HG02981 (cell line): ENCODE data around the gene SERTAD1.
"Not testable (repeated sequence)": the region's sequence is repeated elsewhere in the genome, so short reads cannot be mapped to it uniquely, and the experiment has no call there.

Source experiments
- ATAC-seq: cut with Tn5 transposase; IDR thresholded peaks from one replicate; pipeline ENCODE4 v1.9.1; 2021; ENCODE audit warnings: mild to moderate bottlenecking, moderate library complexity; ENCODE audit not compliant: unreplicated experiment

The SERTAD1 gene

GRCh38 chr19:40453151-40453735 lies 27.5 kb upstream of the SERTAD1 start:
- no peak for ATAC-seq

- no peak for ATAC-seq
These were observed 26.2 kb upstream of the SERTAD1 start for GRCh38 chr19:40452016-40452415.

DNA sequence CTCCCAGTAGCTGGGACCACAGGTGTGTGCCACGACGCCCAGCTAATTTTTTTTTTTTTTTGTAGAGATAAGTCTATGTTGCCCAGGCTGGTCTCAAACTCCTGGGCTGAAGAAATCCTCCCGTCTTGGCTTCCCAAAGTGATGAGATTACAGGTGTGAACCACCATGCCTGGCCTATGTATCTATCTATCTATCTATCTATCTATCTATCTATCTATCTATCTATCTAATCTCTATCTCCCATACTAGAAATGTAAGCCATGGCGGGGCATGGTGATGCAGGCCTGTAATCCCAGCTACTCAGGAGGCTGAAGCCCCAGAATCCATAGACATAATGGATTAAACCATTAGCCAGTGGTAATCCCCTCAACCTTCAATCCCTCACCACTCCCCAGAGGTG lies 24.9 kb upstream of the SERTAD1 start:
- no peak for ATAC-seq

- no peak for ATAC-seq
These were observed 23.7 kb upstream of the SERTAD1 start for GRCh38 chr19:40449506-40449905.

GRCh38 chr19:40446263-40446784 lies 20.5 kb upstream of the SERTAD1 start:
- ATAC-seq = no peak

- no peak for ATAC-seq
These were observed 20.0 kb upstream of the SERTAD1 start for GRCh38 chr19:40445780-40446262.

DNA sequence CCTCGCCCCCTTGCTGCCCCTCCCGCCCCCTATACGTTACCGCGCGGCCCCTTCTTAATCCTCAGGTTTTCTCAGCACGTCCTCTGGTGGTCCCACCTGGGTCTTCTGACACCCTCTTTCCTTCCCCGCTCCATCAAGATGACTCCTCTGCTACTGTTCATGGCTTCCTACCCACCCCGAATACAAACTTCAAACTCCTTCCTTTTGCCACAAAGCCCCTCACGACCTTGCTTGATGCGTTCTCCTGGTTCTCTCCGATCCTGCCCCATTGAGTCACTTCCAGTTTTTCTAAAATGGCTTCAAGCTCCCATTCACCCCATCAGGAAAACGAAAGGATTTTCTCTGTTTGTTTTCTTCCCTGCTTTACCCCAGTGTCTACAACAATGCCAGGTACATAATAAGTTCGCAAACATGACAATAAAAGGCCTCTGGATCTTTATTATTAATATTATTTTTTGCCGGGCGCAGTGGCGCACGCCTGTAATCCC lies 19.1 kb upstream of the SERTAD1 start:
- no peak for ATAC-seq

- peak; percentile 64 for ATAC-seq
These were observed 18.4 kb upstream of the SERTAD1 start, which contains the start of gene SERTAD3 for GRCh38 chr19:40444000-40444824. Gene SERTAD3 (minus strand): TSS chr19:40444335. CDS start chr19:40442080, 2,255 bp downstream.

- ATAC-seq = peak; percentile 58
These were observed 17.6 kb upstream of the SERTAD1 start for GRCh38 chr19:40443131-40443999.

- no peak for ATAC-seq
These were observed 16.7 kb upstream of the SERTAD1 start for GRCh38 chr19:40442328-40443130.

DNA sequence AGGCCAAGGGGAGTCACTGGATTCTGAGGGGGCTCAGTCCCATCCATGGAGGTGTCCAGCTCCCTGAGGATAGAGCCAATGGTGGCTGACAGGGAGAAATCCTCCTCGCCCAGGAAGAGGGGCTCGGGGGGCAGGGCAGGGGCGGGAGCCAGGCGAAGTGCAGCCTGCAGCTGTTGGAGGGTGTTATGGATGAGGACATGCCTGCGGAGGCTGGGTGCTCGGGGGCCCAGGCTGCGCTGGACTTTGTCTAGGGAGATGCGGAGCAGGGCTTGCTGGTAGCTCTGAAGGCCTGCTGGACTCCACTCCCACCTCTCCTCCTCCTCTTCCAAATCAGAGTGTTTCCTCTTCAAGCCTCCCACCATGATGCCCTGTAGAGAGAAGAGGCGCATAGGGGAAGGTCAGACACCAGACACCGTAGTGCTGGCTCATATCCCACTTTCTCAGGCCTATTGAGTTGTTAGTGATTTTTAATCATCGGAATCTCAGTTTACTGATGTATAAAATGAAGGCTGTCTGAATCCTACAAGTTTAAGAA lies 16.0 kb upstream of the SERTAD1 start:
- no peak for ATAC-seq

GRCh38 chr19:40438284-40438683 lies 12.5 kb upstream of the SERTAD1 start:
- no peak for ATAC-seq

- ATAC-seq = peak; percentile 54
These were observed 7.8 kb upstream of the SERTAD1 start for GRCh38 chr19:40433391-40434216.

DNA sequence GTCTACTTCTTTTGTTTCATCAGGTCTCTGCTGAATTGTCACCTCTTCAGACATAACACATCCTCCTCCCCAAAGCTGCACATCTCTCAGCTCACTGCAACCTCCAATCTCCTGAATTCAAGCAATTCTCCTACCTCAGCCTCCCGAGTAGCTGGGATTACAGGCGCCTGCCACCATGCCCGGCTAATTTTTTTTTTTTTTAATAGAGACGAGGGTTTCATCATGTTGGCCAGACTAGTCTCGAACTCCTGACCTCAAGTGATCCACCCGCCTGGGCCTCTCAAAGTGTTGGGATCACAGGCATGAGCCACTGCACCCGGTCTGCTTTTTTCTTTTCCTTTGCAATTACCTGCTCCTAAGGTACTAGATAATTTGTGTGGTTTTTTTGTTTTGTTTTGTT lies 7.0 kb upstream of the SERTAD1 start:
- ATAC-seq = not testable (repeated sequence)

GRCh38 chr19:40431698-40432097 lies 5.9 kb upstream of the SERTAD1 start:
- no peak for ATAC-seq

- ATAC-seq = not testable (repeated sequence)
These were observed 4.5 kb upstream of the SERTAD1 start for GRCh38 chr19:40430242-40430641.

DNA sequence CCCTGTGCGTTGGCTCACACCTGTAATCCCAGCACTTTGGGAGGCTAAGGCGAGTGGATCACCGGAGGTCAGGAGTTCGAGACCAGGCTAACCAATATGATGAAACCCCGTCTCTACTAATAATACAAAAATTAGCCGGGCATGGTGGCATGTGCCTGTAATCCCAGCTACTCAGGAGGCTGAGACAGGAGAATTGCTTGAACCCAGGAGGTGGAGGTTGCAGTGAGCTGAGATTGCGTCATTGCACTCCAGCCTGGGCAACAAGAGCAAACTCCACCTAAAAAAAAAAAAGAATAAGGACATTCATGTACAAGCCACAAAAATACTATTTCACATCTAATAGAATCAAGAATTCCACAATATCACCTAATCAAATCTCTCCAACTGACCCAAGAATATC lies 2.4 kb upstream of the SERTAD1 start:
- not testable (repeated sequence) for ATAC-seq

DNA sequence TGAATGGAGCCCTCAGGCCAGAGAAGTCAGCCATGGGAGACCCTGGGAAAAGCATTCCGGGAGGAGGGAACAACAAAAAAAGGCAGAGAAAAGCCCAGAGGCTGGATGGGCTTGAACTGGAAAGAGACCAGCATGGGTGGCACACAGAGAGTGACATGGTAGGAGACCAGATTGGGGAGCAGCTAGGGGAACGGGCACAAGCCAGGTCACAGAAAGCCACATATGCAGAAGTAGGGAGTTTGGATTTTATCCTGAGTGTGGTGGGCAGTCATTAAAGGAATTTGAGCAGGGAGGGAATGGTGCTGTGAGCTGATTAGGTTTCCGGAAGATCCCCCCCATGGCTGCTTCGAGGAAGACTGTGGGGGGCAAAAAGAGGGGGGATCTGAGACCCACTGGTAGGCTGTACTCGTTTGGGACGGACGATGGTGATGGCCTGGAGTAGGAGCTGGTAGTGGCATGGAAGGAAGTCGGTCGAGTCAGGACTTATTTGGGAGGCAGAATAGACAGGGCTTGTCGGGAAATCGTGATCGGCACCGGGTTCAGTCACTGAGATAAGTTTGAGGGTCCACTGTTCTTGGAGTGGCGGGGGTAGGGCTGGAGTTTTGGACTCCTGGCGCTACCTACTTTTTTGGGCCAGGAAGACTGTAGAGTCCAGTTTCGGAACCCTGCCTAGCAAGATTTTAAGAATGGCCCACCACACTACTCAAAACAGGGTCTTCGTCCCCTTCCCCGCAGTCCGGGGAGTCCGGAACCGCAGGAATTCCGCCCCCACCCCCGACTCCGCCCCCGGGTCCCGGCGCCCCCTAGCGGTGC lies 949 bp downstream of the SERTAD1 start:
- no peak for ATAC-seq
